ENCODE data around the gene RPL21.
A peak's percentile ranks its signal among the peaks of the same experiment; 100 is the strongest.
"Not testable (repeated sequence)": the region's sequence is repeated elsewhere in the genome, so short reads cannot be mapped to it uniquely, and the experiment has no call there.

RPL21 gene

GRCh38 chr13:27251166-27252091 lies at the start of gene RPL21:
RPL21 (plus strand) TSS chr13:27251558; CDS start chr13:27253777, 2,219 bp downstream.
- peak; percentile 94 for DNase-seq

GRCh38 chr13:27201661-27202060 lies 49.7 kb upstream of the RPL21 start:
- no peak for DNase-seq

- DNase-seq, result no peak
Measured at GRCh38 chr13:27203186-27203585, 48.2 kb upstream of the RPL21 start.

GRCh38 chr13:27203854-27204253 lies 47.5 kb upstream of the RPL21 start:
- peak in 1 of 2 donors; percentile 12 for DNase-seq

GRCh38 chr13:27208514-27208913 lies 42.8 kb upstream of the RPL21 start:
- no peak for DNase-seq

GRCh38 chr13:27211271-27211670 lies 40.1 kb upstream of the RPL21 start:
- DNase-seq, result no peak

- no peak for DNase-seq
Measured at GRCh38 chr13:27211771-27212364, 39.5 kb upstream of the RPL21 start.

GRCh38 chr13:27213386-27213785 lies 38.0 kb upstream of the RPL21 start:
- DNase-seq, result not testable (repeated sequence)

- DNase-seq, result not testable (repeated sequence)
Measured at GRCh38 chr13:27217791-27218190, 33.6 kb upstream of the RPL21 start.

- not testable (repeated sequence) for DNase-seq
Measured at GRCh38 chr13:27218861-27219260, 32.5 kb upstream of the RPL21 start.

- DNase-seq, result no peak
Measured at GRCh38 chr13:27219611-27220010, 31.7 kb upstream of the RPL21 start.

GRCh38 chr13:27222100-27222499 lies 29.3 kb upstream of the RPL21 start:
- not testable (repeated sequence) for DNase-seq

GRCh38 chr13:27226991-27227390 lies 24.4 kb upstream of the RPL21 start:
- no peak for DNase-seq

GRCh38 chr13:27228131-27228530 lies 23.2 kb upstream of the RPL21 start:
- no peak for DNase-seq

GRCh38 chr13:27229642-27230041 lies 21.7 kb upstream of the RPL21 start:
- DNase-seq, result no peak

GRCh38 chr13:27233964-27234363 lies 17.4 kb upstream of the RPL21 start:
- no peak for DNase-seq

- no peak for DNase-seq
Measured at GRCh38 chr13:27236478-27236877, 14.9 kb upstream of the RPL21 start.

- DNase-seq, result no peak
Measured at GRCh38 chr13:27242702-27243101, 8.7 kb upstream of the RPL21 start.

GRCh38 chr13:27245610-27246009 lies 5.7 kb upstream of the RPL21 start:
- no peak for DNase-seq

- no peak for DNase-seq
Measured at GRCh38 chr13:27250833-27251165, 559 bp upstream of the RPL21 start.

GRCh38 chr13:27252467-27252866 lies 1.1 kb downstream of the RPL21 start:
- DNase-seq, result no peak

- DNase-seq, result no peak
Measured at GRCh38 chr13:27257233-27257568, 5.8 kb downstream of the RPL21 start.

GRCh38 chr13:27257648-27258253 lies 6.4 kb downstream of the RPL21 start:
- DNase-seq, result no peak
